MCF 10A (cell line): ENCODE measurements around the gene REXO5. TPM values are rescaled to one million over a fixed set of nuclear protein-coding genes. Genes with fewer than 3 reads are reported as not detected.

Experiments used
- BruUV-seq: library from RNA; stranded (reverse); fragments of 400-500 nt; replicated peaks from 2 replicates; lab custom pipeline; 2021; lab: Mats Ljungman, UMichigan
- CTCF ChIA-PET: fragments of 300-600 bp; sonication (Branson Sonifier 250); formaldehyde crosslinking; extraction: SDS; loops from one replicate; lab custom pipeline; 2021; ENCODE audit warnings: antibody characterized with exemption, inconsistent platforms; lab: Yijun Ruan, JAX
- POLR2A ChIA-PET: fragments of 300-600, 350-650 bp; sonication (Branson Sonifier 250); formaldehyde crosslinking; extraction: SDS; loops from one replicate; lab custom pipeline; 2020; ENCODE audit warnings: antibody characterized with exemption, inconsistent platforms; lab: Yijun Ruan, JAX
- DNase-seq: peaks from one replicate; pipeline ENCODE4 v3.0.0-alpha.2; 2018; ENCODE audit not compliant: unreplicated experiment
- H3K27ac Mint-ChIP-seq: one replicate; pipeline ENCODE4 v1.8.0; 2022; ENCODE audit warnings: mild to moderate bottlenecking, low read depth, mixed read lengths; ENCODE audit not compliant: unreplicated experiment
- H3K27me3 Mint-ChIP-seq: one replicate; pipeline ENCODE4 v1.8.0; 2022; ENCODE audit warnings: mixed read lengths; ENCODE audit not compliant: insufficient read depth, unreplicated experiment
- H3K36me3 Mint-ChIP-seq: one replicate; pipeline ENCODE4 v1.8.0; 2022; ENCODE audit warnings: mild to moderate bottlenecking, moderate library complexity, mixed read lengths; ENCODE audit not compliant: insufficient read depth, unreplicated experiment
- H3K4me1 Mint-ChIP-seq: one replicate; pipeline ENCODE4 v1.8.0; 2022; ENCODE audit warnings: mixed read lengths; ENCODE audit not compliant: insufficient read depth, unreplicated experiment
- H3K4me3 Mint-ChIP-seq: one replicate; pipeline ENCODE4 v1.8.0; 2022; ENCODE audit warnings: mild to moderate bottlenecking, moderate library complexity, mixed read lengths; ENCODE audit not compliant: unreplicated experiment
- H3K9me3 Mint-ChIP-seq: one replicate; pipeline ENCODE4 v1.8.0; 2022; ENCODE audit warnings: mixed read lengths; ENCODE audit not compliant: unreplicated experiment
- intact Hi-C: fragments of 100-400 bp; cut with micrococcal nuclease; formaldehyde crosslinking; loops from 2 replicates; pipeline ENCODE4 v1.14.1; 2022
- total RNA-seq: library from RNA; stranded (reverse); gene quantifications from 2 replicates; pipeline ENCODE4 v1.2.3, GENCODE V29; 2022
- TF ChIP-seq, protein P1 (sequence below): fragments of 200-600 bp; IDR thresholded peaks from one replicate; pipeline ENCODE4 v1.8.0; 2022; ENCODE audit warnings: antibody characterized with exemption, mild to moderate bottlenecking; ENCODE audit not compliant: unreplicated experiment

Gene REXO5
- total RNA-seq, 1 experiment from 2014 or later = 6.1 TPM

DNA sequence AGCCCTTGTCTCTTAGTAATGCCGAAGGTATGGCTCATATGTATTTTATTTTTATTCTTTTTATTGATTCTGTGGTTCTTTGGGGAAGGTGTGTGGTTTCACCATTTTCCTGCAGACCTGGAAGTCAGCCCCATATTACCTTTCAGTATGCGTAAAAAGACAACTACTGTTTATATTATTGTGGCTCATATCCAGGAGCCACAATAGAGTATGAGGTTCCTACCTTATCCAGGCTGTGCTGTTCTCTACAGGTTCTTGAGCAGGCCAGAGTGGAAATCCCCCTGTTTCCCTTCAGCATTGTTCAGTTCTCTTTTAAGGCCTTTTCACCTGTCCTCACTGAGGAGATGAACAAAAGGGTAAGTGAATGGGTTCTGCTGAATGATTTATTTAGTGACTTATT lies 33.2 kb downstream of the REXO5 start:
- Mint-ChIP-seq H3K27ac (no peak overlapping the region), H3K4me1 (no peaks in the 10 kb centered on the region), H3K36me3 (peaks cover 31% of the 10 kb centered on the region), H3K9me3 (no peaks in the 10 kb centered on the region), H3K27me3 (no peaks in the 10 kb centered on the region), H3K4me3 (no peak overlapping the region)
- CTCF ChIA-PET = no interaction called here
- no peak for DNase-seq
- BruUV-seq = no TSS peak
- TF ChIP-seq, protein P1, sequence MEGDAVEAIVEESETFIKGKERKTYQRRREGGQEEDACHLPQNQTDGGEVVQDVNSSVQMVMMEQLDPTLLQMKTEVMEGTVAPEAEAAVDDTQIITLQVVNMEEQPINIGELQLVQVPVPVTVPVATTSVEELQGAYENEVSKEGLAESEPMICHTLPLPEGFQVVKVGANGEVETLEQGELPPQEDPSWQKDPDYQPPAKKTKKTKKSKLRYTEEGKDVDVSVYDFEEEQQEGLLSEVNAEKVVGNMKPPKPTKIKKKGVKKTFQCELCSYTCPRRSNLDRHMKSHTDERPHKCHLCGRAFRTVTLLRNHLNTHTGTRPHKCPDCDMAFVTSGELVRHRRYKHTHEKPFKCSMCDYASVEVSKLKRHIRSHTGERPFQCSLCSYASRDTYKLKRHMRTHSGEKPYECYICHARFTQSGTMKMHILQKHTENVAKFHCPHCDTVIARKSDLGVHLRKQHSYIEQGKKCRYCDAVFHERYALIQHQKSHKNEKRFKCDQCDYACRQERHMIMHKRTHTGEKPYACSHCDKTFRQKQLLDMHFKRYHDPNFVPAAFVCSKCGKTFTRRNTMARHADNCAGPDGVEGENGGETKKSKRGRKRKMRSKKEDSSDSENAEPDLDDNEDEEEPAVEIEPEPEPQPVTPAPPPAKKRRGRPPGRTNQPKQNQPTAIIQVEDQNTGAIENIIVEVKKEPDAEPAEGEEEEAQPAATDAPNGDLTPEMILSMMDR = no peak
- intact Hi-C loops = no loop called here
- POLR2A ChIA-PET = no interaction called here

DNA sequence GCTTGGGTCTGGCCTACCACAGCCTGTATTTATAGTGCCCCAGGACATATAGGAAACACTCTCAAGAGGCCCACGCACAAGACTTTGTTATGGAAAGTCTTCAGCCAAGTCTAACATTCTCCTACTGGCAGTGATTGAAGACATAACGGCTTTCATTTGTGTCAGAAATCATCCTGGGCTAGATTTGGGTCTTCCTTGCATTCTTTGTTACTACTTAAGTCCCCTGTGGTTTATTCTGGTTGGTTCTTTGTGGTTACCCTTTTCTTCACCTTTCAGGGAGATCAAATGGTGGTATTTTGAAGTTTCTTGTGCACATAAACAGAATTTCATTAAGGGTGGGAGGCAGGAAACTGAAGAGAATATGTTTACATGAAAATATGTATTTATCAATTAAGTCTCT lies 37.7 kb downstream of the REXO5 start:
- ChIA-PET POLR2A (interaction anchor here (1.1 kb wide), 1 partner anchor 13 kb away, joined by 3 read pairs; no protein-coding TSS in a partner anchor), CTCF (interaction anchor here (0.6 kb wide), 1 partner anchor 135 kb away, joined by 3 read pairs; no protein-coding TSS in a partner anchor)
- intact Hi-C loops = no loop called here
- DNase-seq = no peak
- BruUV-seq = no TSS peak
- Mint-ChIP-seq H3K36me3 (peaks cover 27% of the 10 kb centered on the region), H3K27me3 (no peaks in the 10 kb centered on the region), H3K4me3 (no peak overlapping the region), H3K4me1 (peaks cover under 1% of the 10 kb centered on the region), H3K9me3 (no peaks in the 10 kb centered on the region), H3K27ac (peak overlapping the region; percentile 54)
- TF ChIP-seq, protein P1 = no peak

DNA sequence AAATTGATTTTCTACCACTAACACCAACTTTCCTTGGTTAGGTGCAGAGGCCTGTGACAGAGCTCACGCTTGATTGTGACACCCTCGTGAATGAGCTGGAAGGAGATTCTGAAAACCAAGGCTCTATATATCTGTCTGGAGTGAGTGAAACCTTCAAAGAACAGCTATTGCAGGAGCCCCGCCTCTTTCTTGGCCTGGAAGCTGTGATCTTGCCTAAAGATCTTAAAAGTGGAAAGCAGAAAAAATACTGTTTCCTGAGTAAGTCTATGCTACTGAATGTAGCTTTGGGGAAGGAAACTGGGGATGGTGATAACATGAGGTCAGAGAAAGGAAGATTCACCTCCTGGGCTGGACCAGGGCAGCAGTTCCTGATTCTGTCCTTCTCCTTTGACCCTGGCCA lies 38.3 kb downstream of the REXO5 start:
- Mint-ChIP-seq H3K36me3 (peaks cover 29% of the 10 kb centered on the region), H3K27me3 (no peaks in the 10 kb centered on the region), H3K9me3 (no peaks in the 10 kb centered on the region), H3K27ac (peak overlapping the region; percentile 54), H3K4me1 (peaks cover 5% of the 10 kb centered on the region), H3K4me3 (no peak overlapping the region)
- DNase-seq = no peak
- intact Hi-C loops = no loop called here
- CTCF ChIA-PET = interaction anchor here (0.6 kb wide), 1 partner anchor 135 kb away, joined by 3 read pairs; no protein-coding TSS in a partner anchor
- POLR2A ChIA-PET = no interaction called here
- no TSS peak for BruUV-seq
- TF ChIP-seq, protein P1 = no peak

DNA sequence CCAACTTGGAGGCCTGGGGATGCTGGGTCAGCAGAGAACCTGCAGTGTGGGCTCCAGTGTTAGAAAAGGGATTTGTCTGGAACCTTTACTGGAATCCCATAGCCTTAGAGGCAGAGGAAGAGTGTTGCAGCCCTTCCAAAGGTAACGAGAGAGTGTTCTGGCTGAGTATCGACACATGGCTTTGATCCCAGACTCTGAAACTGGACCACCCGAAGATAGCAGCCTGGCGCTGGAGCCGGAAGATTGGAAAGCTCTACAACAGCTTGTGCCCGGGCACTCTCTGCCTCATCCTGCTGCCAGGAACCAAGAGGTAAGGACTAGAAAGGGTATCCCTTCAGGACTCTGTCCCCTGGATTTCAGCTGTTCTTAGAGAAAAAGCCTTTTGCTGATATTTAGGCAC lies 39.7 kb downstream of the REXO5 start:
- no peak for DNase-seq
- Mint-ChIP-seq H3K36me3 (peaks cover 38% of the 10 kb centered on the region), H3K27me3 (no peaks in the 10 kb centered on the region), H3K27ac (no peak overlapping the region), H3K4me1 (peaks cover 14% of the 10 kb centered on the region), H3K4me3 (no peak overlapping the region), H3K9me3 (no peaks in the 10 kb centered on the region)
- TF ChIP-seq, protein P1 = no peak
- ChIA-PET POLR2A (interaction anchor here (0.9 kb wide), 1 partner anchor 39 kb away, joined by 3 read pairs; the partner anchor contains the start of genes ERI2 and REXO5), CTCF (interaction anchor here (0.6 to 1.1 kb wide), 3 partner anchors 236 to 311 kb away, joined by 3 read pairs; no protein-coding TSS in a partner anchor)
- BruUV-seq = no TSS peak
- intact Hi-C loops = no loop called here
